22Rv1 (cell line): ENCODE results near the gene ADAMTS10.

ENCODE experiments used
- CTCF ChIP-seq: fragments of 450-650 bp; IDR thresholded peaks from 2 replicates; pipeline ENCODE4 v1.5.1; 2017; ENCODE audit warnings: mild to moderate bottlenecking
- ZFX ChIP-seq: fragments of 450-650 bp; IDR thresholded peaks from 2 replicates; pipeline ENCODE4 v1.6.1; 2017; ENCODE audit warnings: antibody characterized with exemption, borderline replicate concordance

GRCh38 chr19:8641221-8641907, 30.8 kb upstream of the ADAMTS10 start:
- TF ChIP-seq CTCF, result no peak
- no peak for TF ChIP-seq ZFX
